Measurements from ENCODE around the gene YIPF3.

The YIPF3 gene

DNA sequence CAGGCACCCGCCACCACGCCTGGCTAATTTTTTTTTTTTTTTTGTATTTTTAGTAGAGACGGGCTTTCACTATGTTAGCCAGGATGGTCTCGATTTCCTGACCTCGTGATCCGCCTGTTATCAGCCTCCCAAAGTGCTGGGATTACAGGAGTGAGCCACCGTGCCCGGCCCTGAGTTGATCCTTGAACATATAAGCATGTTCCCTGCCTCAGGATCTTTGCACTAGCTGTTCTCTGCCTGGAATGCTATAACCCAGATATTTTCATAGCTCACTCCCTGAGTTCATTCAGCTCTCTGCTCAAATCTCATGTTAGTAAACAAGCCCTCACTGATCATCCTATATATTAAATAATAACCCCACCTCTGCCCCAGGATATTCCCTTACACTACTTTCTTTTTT lies 52.4 kb downstream of the YIPF3 start:
- no peak for DNase-seq (ENCODE audit: low read depth, low spot score)

DNA sequence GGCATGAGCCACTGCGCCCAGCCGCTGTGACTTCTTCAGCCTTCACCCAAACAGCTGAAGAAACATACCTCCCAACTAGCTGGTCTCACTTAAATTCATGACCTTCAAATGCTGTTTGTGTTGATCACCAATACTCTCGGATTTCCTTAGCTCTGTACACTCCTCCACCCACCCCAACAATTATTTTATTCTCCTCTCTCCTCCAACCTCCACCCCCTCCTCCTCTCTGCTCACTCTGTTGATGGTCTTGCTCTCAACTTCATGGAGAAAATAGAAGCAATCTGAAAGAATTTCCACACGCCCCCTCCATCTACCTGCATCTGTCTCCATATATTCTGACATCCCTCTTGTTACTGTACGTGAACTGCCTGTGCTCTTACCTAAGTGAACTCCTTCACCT lies 54.8 kb downstream of the YIPF3 start:
- no peak for DNase-seq (ENCODE audit: low read depth, low spot score)
